PC-3 (cell line): ENCODE measurements around the gene SLC39A5. TPM values are rescaled to one million over a fixed set of nuclear protein-coding genes. Genes with fewer than 3 reads are reported as not detected.

Experiments
- ATAC-seq: fragments of 200-7000 bp; cut with Tn5 transposase; 2 replicates; pipeline ENCODE4 v1.9.1; 2020; ENCODE audit warnings: mild to moderate bottlenecking, moderate library complexity
- BruUV-seq: library from RNA; stranded (reverse); fragments of 400-500 nt; replicated peaks from 2 replicates; lab custom pipeline; 2021; lab: Mats Ljungman, UMichigan
- CTCF ChIA-PET: fragments of 300-600 bp; sonication (Branson Sonifier 250); formaldehyde crosslinking; loops from one replicate; lab custom pipeline; 2022; ENCODE audit warnings: antibody characterized with exemption; lab: Charles Lee
- POLR2A ChIA-PET: fragments of 300-600 bp; sonication (Branson Sonifier 250); formaldehyde crosslinking; loops from one replicate; lab custom pipeline; 2022; ENCODE audit warnings: antibody characterized with exemption; ENCODE audit not compliant: unreplicated experiment; lab: Charles Lee
- DNase-seq: peaks from one replicate; pipeline ENCODE4 v3.0.0-alpha.2; 2015
- H2AFZ ChIP-seq: fragments of 300-600 bp; sonication (generic); 2 replicates; pipeline ENCODE4 v1.6.0; 2016; ENCODE audit warnings: antibody characterized with exemption, low read length
- H3F3A ChIP-seq: fragments of 300-600 bp; sonication (generic); one replicate; pipeline ENCODE4 v1.6.0; 2017; ENCODE audit warnings: antibody characterized with exemption, low read length, control low read depth, mild to moderate bottlenecking; ENCODE audit not compliant: unreplicated experiment
- H3K27ac ChIP-seq: fragments of 300-600 bp; sonication (generic); 2 replicates; pipeline ENCODE4 v1.5.1; 2016; ENCODE audit warnings: mild to moderate bottlenecking, low read length
- H3K27me3 ChIP-seq: fragments of 300-600 bp; sonication (generic); 2 replicates; pipeline ENCODE4 v1.6.1; 2016; ENCODE audit warnings: low read length, mixed read lengths
- H3K36me3 ChIP-seq: fragments of 300-600 bp; sonication (generic); 2 replicates; pipeline ENCODE4 v1.6.1; 2016; ENCODE audit warnings: low read depth, mixed run types, low read length, mixed read lengths
- H3K4me1 ChIP-seq: fragments of 300-600 bp; sonication (generic); 2 replicates; pipeline ENCODE4 v1.5.1; 2016; ENCODE audit warnings: low read length; ENCODE audit not compliant: insufficient read depth
- H3K4me2 ChIP-seq: fragments of 300-600 bp; sonication (generic); 2 replicates; pipeline ENCODE4 v1.6.0; 2016; ENCODE audit warnings: low read length
- H3K4me3 ChIP-seq: fragments of 300-600 bp; sonication (generic); 2 replicates; pipeline ENCODE4 v1.5.1; 2016; ENCODE audit warnings: mild to moderate bottlenecking, low read length, mixed read lengths
- H3K79me2 ChIP-seq: fragments of 300-600 bp; sonication (generic); 2 replicates; pipeline ENCODE4 v1.6.1; 2017; ENCODE audit warnings: low read length, mixed read lengths
- H3K9ac ChIP-seq: fragments of 300-600 bp; sonication (generic); 2 replicates; pipeline ENCODE4 v1.6.0; 2016; ENCODE audit warnings: mild to moderate bottlenecking, low read length
- H3K9me2 ChIP-seq: fragments of 300-600 bp; sonication (generic); replicated peaks from 2 replicates; pipeline ENCODE4 v1.6.1; 2016; ENCODE audit warnings: mixed run types, low read length, mixed read lengths
- H3K9me3 ChIP-seq: fragments of 300-600 bp; sonication (generic); 2 replicates; pipeline ENCODE4 v1.6.1; 2016; ENCODE audit warnings: low read length, mixed read lengths
- H4K20me1 ChIP-seq: fragments of 300-600 bp; sonication (generic); 2 replicates; pipeline ENCODE4 v1.6.1; 2016; ENCODE audit warnings: low read length, mixed read lengths
- CTCF ChIP-seq: fragments of 300-600 bp; sonication (generic); conservative IDR thresholded peaks from 2 replicates; pipeline ENCODE4 v1.5.1; 2017; ENCODE audit warnings: antibody characterized with exemption, low read depth, mild to moderate bottlenecking, low read length
- EZH2 ChIP-seq: fragments of 300-600 bp; sonication (generic); IDR thresholded peaks from one replicate; pipeline ENCODE4 v1.6.1; 2017; ENCODE audit warnings: antibody characterized with exemption, mild to moderate bottlenecking, low read length; ENCODE audit not compliant: unreplicated experiment
- EZH2phosphoT487 ChIP-seq: fragments of 300-600 bp; sonication (generic); IDR thresholded peaks from 2 replicates; pipeline ENCODE4 v1.6.1; 2018; ENCODE audit warnings: mild to moderate bottlenecking, antibody characterized with exemption, low read length, borderline replicate concordance
- intact Hi-C: fragments of 100-400 bp; cut with micrococcal nuclease; formaldehyde crosslinking; loops from 2 replicates; pipeline ENCODE4 v1.9.0; 2023
- total RNA-seq: library from RNA; depleted of rRNA; stranded (reverse); fragments of >200 nt; gene quantifications from 2 replicates; pipeline ENCODE4 v1.2.3, GENCODE V29; 2014

Gene SLC39A5
- total RNA-seq, 1 experiment from 2014 or later = 0.18 TPM

GRCh38 chr12:56253091-56253490, 23.2 kb downstream of the SLC39A5 start:
- CTCF ChIA-PET = no interaction called here

GRCh38 chr12:56255671-56256070, 25.8 kb downstream of the SLC39A5 start:
- no peaks in the 10 kb centered on the region for H3K9me2 ChIP-seq
- H3K9ac ChIP-seq = no peak overlapping the region
- H3K4me2 ChIP-seq = no peak overlapping the region
- H3F3A ChIP-seq = no peaks in the 10 kb centered on the region
- ATAC-seq (no peak), DNase-seq (no peak)
- H3K4me3 ChIP-seq = no peak overlapping the region
- no peak for TF ChIP-seq EZH2
- TF ChIP-seq CTCF = no peak
- no peak for TF ChIP-seq EZH2phosphoT487
- no peak overlapping the region for H3K27ac ChIP-seq
- H3K4me1 ChIP-seq = peaks cover 20% of the 10 kb centered on the region
- H3K9me3 ChIP-seq = no peaks in the 10 kb centered on the region
- no peak overlapping the region for H2AFZ ChIP-seq
- no TSS peak for BruUV-seq
- H3K36me3 ChIP-seq = peaks cover 43% of the 10 kb centered on the region
- H3K27me3 ChIP-seq = no peaks in the 10 kb centered on the region
- ChIA-PET POLR2A (no interaction called here), CTCF (no interaction called here)
- H3K79me2 ChIP-seq = peaks cover 31% of the 10 kb centered on the region
- peaks cover 12% of the 10 kb centered on the region; the same call in 1 of the 2 replicates for H4K20me1 ChIP-seq
- intact Hi-C loops = no loop called here

More at GRCh38 chr12:56253091-56253490, 23.2 kb downstream of the SLC39A5 start:
- POLR2A ChIA-PET = no interaction called here
- no peaks in the 10 kb centered on the region for H3K9me3 ChIP-seq
- intact Hi-C loops = no loop called here
- no peak overlapping the region for H3K4me2 ChIP-seq
- no peak overlapping the region for H3K4me3 ChIP-seq
- no TSS peak for BruUV-seq
- no peak overlapping the region for H2AFZ ChIP-seq
- no peaks in the 10 kb centered on the region for H3K27me3 ChIP-seq
- no peaks in the 10 kb centered on the region for H3K9me2 ChIP-seq
- TF ChIP-seq CTCF (no peak), EZH2 (no peak), EZH2phosphoT487 (no peak)
- H3K9ac ChIP-seq = no peak overlapping the region
- H3K4me1 ChIP-seq = peaks cover 14% of the 10 kb centered on the region
- peaks cover 55% of the 10 kb centered on the region for H3K36me3 ChIP-seq
- H3F3A ChIP-seq = no peaks in the 10 kb centered on the region
- peaks cover 12% of the 10 kb centered on the region; the same call in 1 of the 2 replicates for H4K20me1 ChIP-seq
- DNase-seq (no peak), ATAC-seq (no peak)
- peaks cover 31% of the 10 kb centered on the region for H3K79me2 ChIP-seq
- H3K27ac ChIP-seq = no peak overlapping the region

- Histone ChIP-seq H3K27ac (no peak overlapping the region), H3K9ac (peak overlapping the region; percentile 83; the same call in 1 of the 2 replicates)
- BruUV-seq = no TSS peak
Measured at GRCh38 chr12:56256326-56256960, 26.6 kb downstream of the SLC39A5 start.

More at GRCh38 chr12:56256326-56256960, 26.6 kb downstream of the SLC39A5 start:
- Histone ChIP-seq H3K36me3 (peaks cover 42% of the 10 kb centered on the region), H3K4me1 (peaks cover 24% of the 10 kb centered on the region), H3K9me2 (no peaks in the 10 kb centered on the region), H2AFZ (no peak overlapping the region), H3F3A (no peaks in the 10 kb centered on the region), H4K20me1 (peaks cover 12% of the 10 kb centered on the region; the same call in 1 of the 2 replicates), H3K9me3 (no peaks in the 10 kb centered on the region), H3K79me2 (peaks cover 31% of the 10 kb centered on the region), H3K4me3 (peak overlapping the region; percentile 77), H3K27me3 (no peaks in the 10 kb centered on the region), H3K4me2 (peak overlapping the region; percentile 90)
- ChIA-PET CTCF (interaction anchor here (0.9 kb wide), 1 partner anchor 23 kb away, joined by 3 read pairs; no protein-coding TSS in a partner anchor), POLR2A (no interaction called here)
- TF ChIP-seq EZH2 (no peak), CTCF (no peak), EZH2phosphoT487 (no peak)
- intact Hi-C loops = no loop called here
- DNase-seq (peak; percentile 30), ATAC-seq (no peak)
